Liver (tissue), 9 donors: ENCODE measurements around the gene KIF26A. TPM values are rescaled to one million over a fixed set of nuclear protein-coding genes. Genes with fewer than 3 reads are reported as not detected.

Source experiments
- DNase-seq: peaks from one replicate; pipeline ENCODE4 v3.0.0-alpha.2; 2017; ENCODE audit warnings: low spot score
- H3K27ac ChIP-seq, 2 donors: one replicate each; pipeline ENCODE4 v1.7.0; 2013; ENCODE audit warnings: inconsistent platforms in 2 of 2, low read length in 2 of 2, control low read depth in 1 of 2, low read depth in 1 of 2, mild to moderate bottlenecking in 1 of 2
- H3K27me3 ChIP-seq, 4 donors: one replicate each; pipeline versions ENCODE4 v1.6.1 to v1.7.0; 2013; ENCODE audit warnings: low read length in 3 of 4, inconsistent platforms in 1 of 4, mild to moderate bottlenecking in 1 of 4, moderate library complexity in 1 of 4; ENCODE audit not compliant: control insufficient read depth in 4 of 4, insufficient read depth in 4 of 4
- H3K36me3 ChIP-seq, 4 donors: one replicate each; pipeline versions ENCODE4 v1.6.1 to v1.7.0; 2013; ENCODE audit warnings: low read length in 3 of 4, mild to moderate bottlenecking in 3 of 4, low read depth in 1 of 4, moderate library complexity in 1 of 4; ENCODE audit not compliant: control insufficient read depth in 4 of 4, insufficient read depth in 3 of 4
- H3K4me1 ChIP-seq, 4 donors: one replicate each; pipeline versions ENCODE4 v1.6.1 to v1.7.0; 2013; ENCODE audit warnings: low read length in 3 of 4, mild to moderate bottlenecking in 3 of 4, moderate library complexity in 1 of 4; ENCODE audit not compliant: control insufficient read depth in 4 of 4, insufficient read depth in 4 of 4
- H3K4me3 ChIP-seq, 3 donors: one replicate each; pipeline versions ENCODE4 v1.6.1 to v1.7.0; 2013; ENCODE audit warnings: low read length in 3 of 3, control low read depth in 1 of 3, low read depth in 1 of 3, mild to moderate bottlenecking in 1 of 3
- H3K9ac ChIP-seq, 2 donors: one replicate each; pipeline ENCODE4 v1.7.0; 2013; ENCODE audit warnings: low read length in 2 of 2, mild to moderate bottlenecking in 2 of 2, moderate library complexity in 2 of 2, control low read depth in 1 of 2, low read depth in 1 of 2
- H3K9me3 ChIP-seq, 4 donors: one replicate each; pipeline versions ENCODE4 v1.6.1 to v1.7.0; 2013; ENCODE audit warnings: low read length in 3 of 4; ENCODE audit not compliant: control insufficient read depth in 4 of 4
- CTCF ChIP-seq: fragments of 150-350 bp; IDR thresholded peaks from 2 replicates; pipeline ENCODE4 v1.5.1; 2017; ENCODE audit warnings: improper control_type of control experiment, low read depth, low read length; ENCODE audit not compliant: missing input control
- EGR1 ChIP-seq, 2 donors: IDR thresholded peaks; 2 replicates each; pipeline ENCODE4 v1.6.1; 2016 to 2018; ENCODE audit warnings: antibody characterized with exemption in 2 of 2, low read depth in 2 of 2
- FOXA1 ChIP-seq: IDR thresholded peaks from 2 replicates; pipeline ENCODE4 v1.6.1; 2016; ENCODE audit warnings: antibody characterized with exemption
- FOXA2 ChIP-seq: IDR thresholded peaks from 2 replicates; pipeline ENCODE4 v1.6.1; 2016; ENCODE audit warnings: antibody characterized with exemption
- GABPA ChIP-seq, 2 donors: IDR thresholded peaks in 1 of 2; conservative IDR thresholded peaks in 1 of 2; 2 replicates each; pipeline ENCODE4 v1.6.1; 2016; ENCODE audit warnings: antibody characterized with exemption in 2 of 2, mild to moderate bottlenecking in 1 of 2, moderate library complexity in 1 of 2
- HNF4G ChIP-seq: IDR thresholded peaks from 2 replicates; pipeline ENCODE4 v1.6.1; 2016; ENCODE audit warnings: antibody characterized with exemption
- JUND ChIP-seq, 2 donors: IDR thresholded peaks; 2 replicates each; pipeline ENCODE4 v1.6.1; 2016; ENCODE audit warnings: antibody characterized with exemption in 2 of 2
- NR2F2 ChIP-seq: IDR thresholded peaks from 2 replicates; pipeline ENCODE4 v1.6.1; 2016; ENCODE audit warnings: antibody characterized with exemption
- RAD21 ChIP-seq, 2 donors: IDR thresholded peaks; 2 replicates each; pipeline ENCODE4 v1.6.1; 2016; ENCODE audit warnings: antibody characterized with exemption in 2 of 2, mild to moderate bottlenecking in 2 of 2
- RXRA ChIP-seq, 2 donors: IDR thresholded peaks; 2 replicates each; pipeline ENCODE4 v1.6.1; 2017 to 2018; ENCODE audit warnings: antibody characterized with exemption in 2 of 2, mild to moderate bottlenecking in 1 of 2
- SP1 ChIP-seq: IDR thresholded peaks from 2 replicates; pipeline ENCODE4 v1.6.1; 2018; ENCODE audit warnings: antibody characterized with exemption, mild to moderate bottlenecking
- TAF1 ChIP-seq: conservative IDR thresholded peaks from 2 replicates; pipeline ENCODE4 v1.6.1; 2016; ENCODE audit warnings: antibody characterized with exemption, mild to moderate bottlenecking
- YY1 ChIP-seq: IDR thresholded peaks from 2 replicates; pipeline ENCODE4 v1.6.1; 2016; ENCODE audit warnings: antibody characterized with exemption, mild to moderate bottlenecking
- ZBTB33 ChIP-seq: IDR thresholded peaks from 2 replicates; pipeline ENCODE4 v1.6.1; 2016; ENCODE audit warnings: antibody characterized with exemption
- WGBS: extraction: QIAGEN DNeasy Blood & Tissue Kit; methylation state at CpG from one replicate; pipeline ENCODE4 v1.1.7; 2013; 5-methylcytosine and 5-hydroxymethylcytosine counted together
- polyA plus RNA-seq, 2 donors: library from polyadenylated mRNA; stranded (reverse) in 1 of 2; unstranded in 1 of 2; fragments of 200-250 nt in 1 of 2; fragments of >200 nt in 1 of 2; fragmentation: Nextera tagmentation in 1 of 2; extraction: Ambion mirVana in 1 of 2; gene quantifications; one replicate each; pipeline versions ENCODE4 v1.2.1 to v1.2.3, GENCODE V29; 2013 to 2015
- total RNA-seq, 2 donors: library from RNA; depleted of rRNA; stranded (reverse); fragments of >200 nt; gene quantifications; one replicate each; pipeline ENCODE4 v1.2.3, GENCODE V29; 2014
- TF ChIP-seq, protein P1 (sequence below): IDR thresholded peaks from 2 replicates; pipeline ENCODE4 v1.6.1; 2016; ENCODE audit warnings: antibody characterized with exemption
- TF ChIP-seq, protein P2 (sequence below): IDR thresholded peaks from 2 replicates; pipeline ENCODE4 v1.6.1; 2016; ENCODE audit warnings: antibody characterized with exemption
- TF ChIP-seq, protein P3 (sequence below): IDR thresholded peaks from 2 replicates; pipeline ENCODE4 v1.6.1; 2016; ENCODE audit warnings: antibody characterized with exemption, mild to moderate bottlenecking
- donor health status: healthy.
- donor health status: healthy.
- donor health status: healthy.
- donor health status: healthy.
- donor health status: healthy.

The KIF26A gene
- total and polyA plus RNA-seq, 4 donors, result 0.07 to 10.2 (median 1.3) TPM

- Histone ChIP-seq H3K4me3 (no peak overlapping the region), H3K9ac (no peak overlapping the region), H3K9me3 (no peaks in the 10 kb centered on the region), H3K27ac (no peak overlapping the region), H3K4me1 (peaks cover 24 to 54% (median 38%) of the 10 kb centered on the region in 4 donors), H3K36me3 (peaks cover 0 to 12% (median 8%) of the 10 kb centered on the region in 4 donors), H3K27me3 (no peaks in the 10 kb centered on the region)
- no peak for TF ChIP-seq YY1
- TF ChIP-seq TAF1, result no peak
- TF ChIP-seq, protein P1, sequence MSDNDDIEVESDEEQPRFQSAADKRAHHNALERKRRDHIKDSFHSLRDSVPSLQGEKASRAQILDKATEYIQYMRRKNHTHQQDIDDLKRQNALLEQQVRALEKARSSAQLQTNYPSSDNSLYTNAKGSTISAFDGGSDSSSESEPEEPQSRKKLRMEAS, result no peak
- WGBS, result 73% methylated on average over 18 of the region's 18 CpGs
- DNase-seq, result no peak
Observed at GRCh38 chr14:104093366-104094055, 44.9 kb upstream of the KIF26A start.

- H3K9ac ChIP-seq, result no peak overlapping the region
- H3K4me3 ChIP-seq, result no peak overlapping the region
- no peak overlapping the region for H3K27ac ChIP-seq
- no peak for DNase-seq
- 76% methylated on average over 20 of the region's 20 CpGs for WGBS
- no peaks in the 10 kb centered on the region for H3K9me3 ChIP-seq
- TF ChIP-seq ZBTB33, result no peak
- TF ChIP-seq JUND (IDR thresholded peaks at IDR 0.05), result no peak
- TF ChIP-seq, protein P2, sequence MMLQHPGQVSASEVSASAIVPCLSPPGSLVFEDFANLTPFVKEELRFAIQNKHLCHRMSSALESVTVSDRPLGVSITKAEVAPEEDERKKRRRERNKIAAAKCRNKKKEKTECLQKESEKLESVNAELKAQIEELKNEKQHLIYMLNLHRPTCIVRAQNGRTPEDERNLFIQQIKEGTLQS, result no peak
- TF ChIP-seq RAD21 (IDR thresholded peaks at IDR 0.05), result no peak
- no peak for TF ChIP-seq FOXA2
- TF ChIP-seq, protein P1, result no peak
- TF ChIP-seq TAF1, result no peak
- TF ChIP-seq FOXA1, result no peak
- no peak for TF ChIP-seq HNF4G
- TF ChIP-seq, protein P3, sequence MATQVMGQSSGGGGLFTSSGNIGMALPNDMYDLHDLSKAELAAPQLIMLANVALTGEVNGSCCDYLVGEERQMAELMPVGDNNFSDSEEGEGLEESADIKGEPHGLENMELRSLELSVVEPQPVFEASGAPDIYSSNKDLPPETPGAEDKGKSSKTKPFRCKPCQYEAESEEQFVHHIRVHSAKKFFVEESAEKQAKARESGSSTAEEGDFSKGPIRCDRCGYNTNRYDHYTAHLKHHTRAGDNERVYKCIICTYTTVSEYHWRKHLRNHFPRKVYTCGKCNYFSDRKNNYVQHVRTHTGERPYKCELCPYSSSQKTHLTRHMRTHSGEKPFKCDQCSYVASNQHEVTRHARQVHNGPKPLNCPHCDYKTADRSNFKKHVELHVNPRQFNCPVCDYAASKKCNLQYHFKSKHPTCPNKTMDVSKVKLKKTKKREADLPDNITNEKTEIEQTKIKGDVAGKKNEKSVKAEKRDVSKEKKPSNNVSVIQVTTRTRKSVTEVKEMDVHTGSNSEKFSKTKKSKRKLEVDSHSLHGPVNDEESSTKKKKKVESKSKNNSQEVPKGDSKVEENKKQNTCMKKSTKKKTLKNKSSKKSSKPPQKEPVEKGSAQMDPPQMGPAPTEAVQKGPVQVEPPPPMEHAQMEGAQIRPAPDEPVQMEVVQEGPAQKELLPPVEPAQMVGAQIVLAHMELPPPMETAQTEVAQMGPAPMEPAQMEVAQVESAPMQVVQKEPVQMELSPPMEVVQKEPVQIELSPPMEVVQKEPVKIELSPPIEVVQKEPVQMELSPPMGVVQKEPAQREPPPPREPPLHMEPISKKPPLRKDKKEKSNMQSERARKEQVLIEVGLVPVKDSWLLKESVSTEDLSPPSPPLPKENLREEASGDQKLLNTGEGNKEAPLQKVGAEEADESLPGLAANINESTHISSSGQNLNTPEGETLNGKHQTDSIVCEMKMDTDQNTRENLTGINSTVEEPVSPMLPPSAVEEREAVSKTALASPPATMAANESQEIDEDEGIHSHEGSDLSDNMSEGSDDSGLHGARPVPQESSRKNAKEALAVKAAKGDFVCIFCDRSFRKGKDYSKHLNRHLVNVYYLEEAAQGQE, result no peak
- no peak for TF ChIP-seq RXRA (IDR thresholded peaks at IDR 0.05)
- no peak for TF ChIP-seq NR2F2
- TF ChIP-seq CTCF, result no peak
- no peak for TF ChIP-seq EGR1 (IDR thresholded peaks at IDR 0.05; ENCODE audit: low read depth in 2 of 2)
- TF ChIP-seq SP1, result no peak
- TF ChIP-seq YY1, result no peak
- TF ChIP-seq GABPA (IDR thresholded peaks at IDR 0.05 in 1 of 2, conservative IDR thresholded peaks at IDR 0.05 in 1 of 2), result no peak
- peaks cover 21 to 47% (median 35%) of the 10 kb centered on the region in 4 donors for H3K4me1 ChIP-seq
- H3K27me3 ChIP-seq, result no peaks in the 10 kb centered on the region
- H3K36me3 ChIP-seq, result peaks cover 0 to 13% (median 8%) of the 10 kb centered on the region in 4 donors
Observed at GRCh38 chr14:104094056-104094708, 44.2 kb upstream of the KIF26A start.
